NCI-H1092 (cell line): ENCODE measurements around the gene KEL.

Source experiments
- DNase-seq: peaks from one replicate; lab custom pipeline; 2025; lab: John Stamatoyannopoulos, UW

Gene KEL

DNA sequence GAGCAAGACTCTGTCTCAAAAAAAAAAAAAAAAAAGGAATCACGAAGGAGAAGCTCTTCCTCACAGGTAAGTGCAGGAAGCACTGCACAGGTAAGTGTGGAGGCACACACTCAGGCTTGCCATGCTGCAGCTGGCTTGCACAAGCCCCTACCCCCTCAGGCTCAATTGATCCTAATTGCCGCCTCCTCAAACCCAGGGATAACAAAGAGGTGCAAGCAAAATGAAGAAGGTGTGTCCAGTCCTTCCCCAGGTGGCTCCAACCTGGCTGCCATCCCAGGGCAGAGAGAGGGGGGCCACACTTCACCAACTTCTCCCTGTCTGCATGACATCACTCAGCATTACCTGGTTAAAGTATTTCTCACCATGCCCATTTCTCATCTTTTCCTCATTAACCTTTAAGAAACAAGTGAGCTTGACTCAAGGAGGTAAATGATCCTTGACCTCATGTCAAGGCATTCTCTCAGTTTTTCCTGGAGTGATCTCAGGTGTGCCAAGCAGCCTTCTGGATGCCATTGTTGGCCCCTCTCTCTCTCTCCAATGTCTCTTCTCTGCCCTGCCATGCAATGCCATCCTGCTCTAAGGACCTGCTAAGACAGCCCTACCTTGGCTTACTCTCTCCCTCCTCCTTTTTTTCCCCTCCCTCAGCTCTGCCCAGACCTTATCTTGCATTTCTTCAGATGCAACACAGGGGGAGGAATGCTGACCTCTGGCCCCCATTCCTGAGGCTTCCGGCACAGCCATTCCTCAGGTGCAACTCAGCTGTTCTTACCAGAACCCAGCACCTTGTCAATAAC, 63.6 kb downstream of the KEL start:
- no peak for DNase-seq

GRCh38 chr7:142897691-142898090, 64.5 kb downstream of the KEL start:
- DNase-seq: no peak

DNA sequence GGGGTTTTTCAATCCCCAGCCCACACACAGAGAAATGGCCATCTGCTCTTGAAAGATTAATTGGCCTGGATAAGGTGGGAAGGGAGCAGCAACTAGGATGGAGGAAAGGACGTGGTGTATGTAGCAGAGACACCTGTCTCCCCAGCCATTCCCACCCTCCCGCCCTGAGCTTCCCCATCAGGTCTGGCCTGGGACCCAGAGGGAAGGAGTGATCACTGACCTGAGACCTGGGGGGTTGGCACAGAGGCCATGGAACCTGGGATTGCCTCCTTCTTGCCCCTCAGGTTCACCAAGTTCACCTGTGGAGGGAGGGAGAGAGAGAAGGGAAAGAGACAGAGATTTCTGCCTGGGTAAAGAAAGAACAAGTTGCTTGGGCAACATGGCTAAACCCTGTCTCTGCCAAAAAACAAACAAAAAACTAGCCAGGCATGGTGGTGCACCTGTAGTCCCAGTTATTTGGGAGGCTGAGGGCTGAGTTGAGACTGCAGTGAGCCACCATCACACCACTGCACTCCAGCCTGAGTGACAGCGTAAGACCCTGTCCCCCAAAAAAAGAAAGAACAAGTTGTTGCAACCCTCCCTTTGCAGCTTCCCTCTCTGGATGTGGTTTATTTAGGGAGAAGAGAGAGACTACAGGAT, 65.3 kb downstream of the KEL start:
- no peak for DNase-seq

DNA sequence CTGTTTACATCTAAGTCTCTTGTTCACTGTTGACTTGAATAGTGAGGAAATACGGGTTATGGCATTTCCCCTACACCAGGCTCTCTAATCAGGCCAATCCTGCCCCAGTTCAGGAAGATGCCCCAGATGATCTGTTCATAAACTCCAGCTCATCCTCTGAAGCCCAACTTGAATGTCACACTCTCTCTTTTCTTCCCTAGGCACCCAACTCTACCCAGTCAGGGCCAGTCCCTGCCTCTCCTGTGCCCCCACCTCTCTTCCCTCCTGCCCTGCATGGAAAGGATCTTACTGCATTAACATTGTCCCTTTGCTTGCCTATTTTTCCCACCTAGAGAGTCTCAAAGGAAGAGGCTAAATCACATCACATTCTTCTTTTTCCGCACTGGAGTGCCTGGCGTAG, 66.0 kb downstream of the KEL start:
- no peak for DNase-seq

GRCh38 chr7:142894985-142895593, 67.1 kb downstream of the KEL start:
- DNase-seq: no peak

DNA sequence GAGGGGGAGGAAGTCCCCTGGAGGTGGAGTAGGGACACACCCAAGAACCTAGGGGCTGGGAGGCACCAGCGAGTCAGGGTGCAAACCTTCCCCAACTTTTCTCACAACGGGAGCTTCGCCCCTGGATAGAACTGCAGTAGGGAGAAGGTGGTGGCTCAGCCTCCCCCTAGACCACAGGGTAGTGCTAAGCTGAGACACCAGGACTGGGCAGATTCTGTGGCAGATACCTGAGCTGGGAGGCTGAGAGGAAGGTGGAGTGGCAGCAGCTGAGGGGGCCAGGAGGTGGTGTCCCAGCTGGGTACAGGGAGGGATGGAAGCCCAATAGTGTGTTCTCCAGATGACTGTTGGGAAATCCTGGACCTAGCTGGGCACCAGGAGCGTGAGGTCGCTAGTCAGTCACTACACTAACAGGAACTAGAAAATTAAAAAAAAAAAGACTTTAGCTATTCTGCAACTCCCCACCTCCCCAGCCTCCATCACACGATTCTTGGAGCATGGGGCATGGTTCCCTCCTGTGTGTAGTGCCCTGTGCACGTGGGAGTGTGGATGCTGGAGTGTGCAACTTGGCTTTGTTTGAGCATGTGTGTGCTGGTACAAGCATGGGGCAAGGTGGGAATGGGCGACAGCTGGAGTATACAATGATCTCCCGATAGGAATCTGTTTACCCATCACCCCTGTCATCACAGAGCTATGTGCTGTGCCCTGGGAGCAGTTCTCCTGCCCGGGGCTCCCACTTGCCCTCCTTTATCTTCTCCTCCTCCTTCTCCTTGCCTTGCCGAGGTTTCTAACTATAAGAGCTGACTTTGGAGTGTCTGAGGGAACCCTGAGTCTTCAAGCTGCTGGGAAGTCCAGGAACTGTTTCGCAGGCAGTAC, 67.8 kb downstream of the KEL start:
- no peak for DNase-seq

- DNase-seq: no peak
Measured at GRCh38 chr7:142892951-142893350, 69.2 kb downstream of the KEL start.

DNA sequence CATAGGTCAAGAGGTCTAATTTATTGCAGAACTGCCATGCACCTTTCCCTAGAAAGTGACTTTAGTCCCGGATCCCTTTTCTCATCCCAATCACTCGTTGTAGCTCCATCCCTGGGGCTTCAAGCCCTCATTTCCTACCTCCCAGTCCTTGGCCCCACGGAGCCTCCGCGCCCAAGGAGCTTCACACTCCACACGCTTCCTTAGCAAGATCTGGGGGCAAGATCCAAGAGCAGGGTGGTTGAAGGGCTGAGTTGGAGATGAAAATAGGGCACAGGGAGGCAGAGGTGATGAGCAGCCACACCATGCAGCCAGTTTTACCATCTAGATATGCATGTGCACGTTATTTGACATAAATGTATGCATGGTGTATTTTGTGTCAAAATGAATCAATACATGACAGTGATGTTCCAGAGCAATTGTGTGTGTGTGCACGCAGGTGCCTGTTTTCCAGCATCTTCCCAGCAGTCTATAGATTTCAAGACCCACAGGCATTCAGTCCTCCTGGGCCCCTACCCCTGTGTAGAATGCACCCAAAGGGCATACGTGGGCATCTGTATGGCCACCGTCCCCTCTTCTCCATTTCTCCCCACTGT, 70.6 kb downstream of the KEL start:
- DNase-seq: no peak
